ENCODE data around the gene SMOC2.
"Not testable (repeated sequence)": the region's sequence is repeated elsewhere in the genome, so short reads cannot be mapped to it uniquely, and the experiment has no call there.

Gene SMOC2

DNA sequence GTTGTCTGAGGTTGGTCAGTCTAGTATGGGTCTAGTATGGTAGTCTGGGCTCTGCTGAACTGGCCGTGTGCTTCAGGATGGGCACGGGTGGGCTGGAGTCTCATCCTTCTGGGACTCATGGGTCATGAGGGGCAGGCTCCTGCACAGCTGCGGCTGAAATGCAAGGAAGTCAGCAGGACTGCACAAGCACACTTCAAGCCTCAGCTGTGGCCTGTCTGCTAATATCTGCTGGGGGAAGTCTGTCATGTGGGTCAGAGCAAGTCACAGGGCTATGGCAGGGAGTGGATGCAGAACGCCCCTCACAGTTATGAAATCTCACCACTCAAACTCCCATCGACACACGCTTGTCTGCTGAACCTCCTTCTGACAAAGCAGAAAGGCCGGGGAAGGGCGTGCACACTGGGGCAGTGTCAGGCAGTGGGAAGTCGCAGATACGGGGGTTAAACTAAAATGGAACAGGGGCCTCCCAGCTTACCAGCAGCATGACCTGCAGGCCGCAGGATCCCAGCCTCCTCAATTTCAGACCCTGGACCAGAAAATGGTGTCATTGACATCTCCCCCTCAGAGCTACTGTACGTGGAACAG, 229.5 kb downstream of the SMOC2 start:
- DNase-seq, result no peak

DNA sequence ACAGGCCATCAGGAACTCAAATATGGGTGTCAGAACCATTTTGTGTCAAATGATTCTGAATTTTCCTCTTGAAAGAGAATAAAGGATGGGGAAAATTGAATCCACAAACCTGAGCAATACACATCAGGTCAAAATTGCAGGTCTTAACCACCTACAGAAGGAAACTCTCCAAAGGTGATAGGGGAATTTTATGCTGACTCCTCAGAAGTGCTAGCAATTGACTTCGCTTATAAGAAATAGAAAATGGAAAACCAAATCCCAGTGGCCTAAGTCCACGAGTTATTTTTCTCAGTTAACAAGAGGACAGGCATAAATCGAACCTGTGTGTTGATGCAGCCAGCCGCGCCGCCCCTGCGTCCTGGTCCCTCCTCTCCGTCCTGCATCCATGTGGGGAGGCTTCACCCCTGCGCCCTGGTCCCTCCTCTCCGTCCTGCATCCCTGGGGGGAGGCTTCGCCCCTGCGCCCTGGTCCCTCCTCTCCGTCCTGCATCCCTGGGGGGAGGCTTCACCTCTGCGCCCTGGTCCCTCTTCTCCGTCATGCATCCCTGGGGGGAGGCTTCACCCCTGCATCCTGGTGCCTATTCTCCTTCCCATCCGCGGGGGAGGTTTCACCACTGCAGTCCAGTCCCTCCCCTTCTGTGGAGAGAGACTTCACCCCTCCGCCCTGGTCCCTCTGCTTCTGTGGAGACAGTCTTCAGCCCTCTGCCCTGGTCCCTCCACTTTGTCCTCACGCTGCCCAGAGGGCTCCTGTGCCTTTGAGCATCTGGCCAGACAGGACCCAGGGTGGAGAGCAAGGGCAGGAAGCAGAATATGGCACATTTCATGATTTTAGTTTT, 230.3 kb downstream of the SMOC2 start:
- DNase-seq, result no peak

DNA sequence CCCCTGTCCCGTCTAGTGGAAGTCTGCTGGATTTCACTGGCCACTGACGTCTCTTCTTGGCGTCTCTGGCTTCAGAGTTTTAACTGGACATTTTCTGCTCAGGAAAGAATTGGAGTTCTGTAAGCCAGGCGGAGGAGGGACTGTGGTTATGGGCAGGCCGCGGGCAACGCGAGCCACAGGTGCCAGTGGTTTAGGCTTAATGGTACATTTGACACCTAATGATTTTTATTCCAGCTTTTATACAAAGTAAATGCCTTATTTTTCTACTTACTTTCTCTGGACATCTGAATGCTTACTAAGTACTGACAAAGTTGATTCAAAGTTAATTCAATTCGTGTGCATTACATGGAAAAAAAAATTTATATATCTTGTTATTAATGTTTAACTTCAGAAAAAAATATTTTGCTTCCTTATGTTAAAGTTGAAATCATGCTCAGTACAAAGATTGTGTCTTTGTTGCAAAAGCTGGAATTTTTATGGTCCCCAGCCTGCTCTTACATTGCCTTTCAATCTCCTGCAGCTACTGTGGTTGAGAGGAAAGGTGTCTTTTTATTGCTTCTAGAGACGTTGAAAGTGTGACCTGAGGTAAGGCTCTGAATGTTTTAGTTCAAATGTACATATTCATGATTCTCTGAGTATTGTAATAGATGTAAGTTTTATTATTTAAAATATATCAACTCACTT, 231.0 kb downstream of the SMOC2 start:
- no peak for DNase-seq

GRCh38 chr6:168674595-168674994, 233.6 kb downstream of the SMOC2 start:
- no peak for DNase-seq

GRCh38 chr6:168675375-168675774, 234.4 kb downstream of the SMOC2 start:
- no peak for DNase-seq

- DNase-seq, result no peak
Observed at GRCh38 chr6:168675933-168676551, 235.1 kb downstream of the SMOC2 start.

- DNase-seq, result no peak
Observed at GRCh38 chr6:168676552-168677322, 235.8 kb downstream of the SMOC2 start.

GRCh38 chr6:168677323-168677781, 236.4 kb downstream of the SMOC2 start:
- not testable (repeated sequence) for DNase-seq

DNA sequence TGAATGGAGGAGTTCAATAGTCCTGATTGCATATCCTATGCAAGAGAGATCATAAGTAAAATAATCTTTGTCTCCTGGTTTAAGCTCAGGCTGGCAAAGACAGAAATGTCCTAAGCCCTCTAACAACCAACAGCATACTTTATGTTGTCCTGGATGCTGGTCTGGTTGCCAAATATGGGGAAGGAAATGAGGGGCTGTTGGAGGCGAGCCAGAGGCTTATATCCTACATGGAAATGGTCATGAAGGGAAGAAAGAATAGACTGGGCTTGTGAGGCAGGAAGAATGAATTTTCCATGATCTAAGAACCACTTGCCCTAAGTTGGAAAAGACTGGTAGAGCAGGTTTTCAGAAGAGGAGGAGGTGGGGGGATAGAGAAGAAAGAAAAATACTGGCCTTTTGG, 237.1 kb downstream of the SMOC2 start:
- no peak for DNase-seq

GRCh38 chr6:168678588-168678987, 237.6 kb downstream of the SMOC2 start:
- no peak for DNase-seq

- no peak for DNase-seq
Observed at GRCh38 chr6:168681748-168682147, 240.8 kb downstream of the SMOC2 start.

DNA sequence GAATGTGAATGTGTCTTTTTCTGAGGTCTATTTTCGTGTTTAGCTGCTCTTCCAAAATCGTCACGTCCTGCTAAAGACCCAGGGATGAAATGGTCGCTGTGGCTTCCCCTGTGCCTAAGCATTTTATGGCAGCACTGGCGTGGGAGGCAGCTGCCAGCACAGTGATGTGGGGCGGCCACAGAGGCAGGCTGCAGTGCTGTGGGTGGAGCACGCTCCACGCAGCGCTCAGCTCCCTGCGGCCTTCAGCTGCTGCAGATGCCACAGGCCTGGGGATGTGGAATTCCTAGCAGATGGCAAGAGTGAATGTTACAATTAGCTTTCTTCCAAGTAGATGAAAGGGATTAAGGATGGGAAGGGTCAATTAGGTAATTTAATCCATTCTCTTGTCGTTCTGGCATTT, 242.6 kb downstream of the SMOC2 start:
- DNase-seq, result no peak

GRCh38 chr6:168684471-168684870, 243.5 kb downstream of the SMOC2 start:
- no peak for DNase-seq

DNA sequence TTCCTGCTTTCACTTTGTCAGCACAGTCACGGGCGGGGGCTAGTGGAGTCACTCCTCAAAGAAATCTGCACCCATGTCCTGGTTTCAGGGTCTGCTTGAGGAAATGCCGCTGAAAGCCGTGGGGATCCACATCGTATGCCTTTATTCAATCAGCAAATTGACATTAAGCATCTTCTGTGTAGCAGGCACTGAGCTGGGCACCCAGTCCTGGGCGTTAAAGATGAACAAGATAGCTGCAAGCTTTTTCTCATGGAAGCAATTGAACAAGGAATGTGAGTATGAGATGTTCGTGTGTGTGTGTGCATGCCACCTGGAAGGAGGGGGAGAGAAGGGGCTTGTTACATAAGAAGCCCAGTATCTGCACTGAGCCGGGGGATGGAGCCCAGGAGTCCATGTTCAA, 243.9 kb downstream of the SMOC2 start:
- DNase-seq, result no peak

- no peak for DNase-seq
Observed at GRCh38 chr6:168686029-168686738, 245.2 kb downstream of the SMOC2 start.

DNA sequence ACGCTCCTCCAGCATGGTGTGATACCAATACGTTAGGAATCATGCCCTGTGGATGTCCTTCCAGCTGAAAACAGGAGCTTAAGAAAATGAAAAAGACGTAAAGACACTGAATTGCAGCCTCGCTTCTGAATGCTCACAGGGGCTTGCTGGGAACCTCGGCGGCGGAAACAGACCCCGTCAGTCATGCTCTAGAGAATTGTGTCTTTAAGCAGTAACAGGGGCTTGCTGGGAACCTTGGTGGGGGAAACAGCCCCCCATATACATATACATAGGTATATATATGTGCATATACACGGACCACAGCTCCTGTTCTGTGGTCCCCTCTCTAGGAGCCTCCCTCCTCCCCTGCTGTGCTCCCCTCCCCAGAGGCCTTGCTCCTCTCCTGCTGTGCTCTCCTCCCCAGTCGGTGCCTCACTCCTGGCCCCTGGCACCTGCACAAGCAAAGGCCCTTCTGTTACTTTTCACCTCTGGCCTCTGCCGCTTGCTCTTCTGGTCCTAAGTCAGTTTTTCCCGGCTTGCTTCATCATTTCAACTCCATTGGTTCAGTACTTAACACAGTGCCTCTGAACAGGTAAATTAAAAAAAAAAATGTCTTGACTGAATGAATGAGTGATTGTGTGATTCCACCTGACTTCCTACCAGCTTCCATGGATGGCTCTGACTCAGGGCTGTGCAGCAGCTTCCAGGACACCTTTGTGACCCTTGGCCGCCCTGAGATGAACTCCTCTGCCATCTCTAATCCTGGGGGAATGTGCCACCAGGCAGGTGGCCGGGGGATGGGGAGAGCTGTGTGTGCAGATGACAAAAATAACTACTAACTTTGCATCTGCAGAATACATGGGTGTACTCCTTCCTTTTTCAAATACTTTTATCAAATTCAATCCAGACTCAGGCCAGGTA, 246.1 kb downstream of the SMOC2 start:
- DNase-seq, result no peak

DNA sequence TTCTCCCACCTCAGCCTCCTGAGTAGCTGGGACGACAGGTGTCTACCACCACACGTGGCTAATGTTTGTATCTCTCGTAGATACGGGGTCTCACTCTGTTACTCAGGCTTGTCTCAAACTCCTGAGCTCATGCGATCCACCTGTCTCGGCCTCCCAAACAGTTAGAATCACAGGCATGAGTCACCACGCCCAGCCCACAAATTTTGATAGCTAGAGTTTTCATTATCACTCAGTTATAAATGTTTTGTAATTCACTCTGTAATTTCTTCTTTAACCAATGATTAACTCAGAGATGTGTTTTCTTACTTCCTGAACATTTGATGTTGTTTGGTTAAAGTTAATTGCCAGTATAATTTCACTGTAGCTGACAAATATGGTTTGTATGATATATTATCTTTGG, 249.3 kb downstream of the SMOC2 start:
- DNase-seq, result no peak

GRCh38 chr6:168691774-168692173, 250.8 kb downstream of the SMOC2 start:
- DNase-seq, result no peak

GRCh38 chr6:168692193-168692914, 251.4 kb downstream of the SMOC2 start:
- DNase-seq, result no peak

DNA sequence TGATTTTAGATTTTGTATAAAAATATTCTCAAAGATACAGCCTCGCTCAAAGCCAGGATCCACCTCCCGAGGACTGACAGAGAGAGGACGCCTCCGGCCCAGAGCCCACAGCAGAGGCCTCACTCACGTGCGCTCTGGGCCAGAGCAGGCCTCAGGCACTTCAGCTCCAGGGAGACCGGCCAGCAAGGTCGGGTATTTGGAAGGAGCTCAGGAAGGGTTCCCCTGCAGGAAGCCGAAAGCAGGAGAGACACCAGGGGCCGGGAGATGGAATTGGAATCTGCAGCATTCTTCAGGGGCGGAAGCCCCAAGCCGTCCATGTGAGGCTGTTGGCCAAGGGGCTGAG, 251.9 kb downstream of the SMOC2 start:
- not testable (repeated sequence) for DNase-seq

Measured in activated T-cell treated with anti-CD3 and anti-CD28 coated beads, Interleukin-2, amount 50 U/mL, for 1 hour (primary cell).